WTC11 (cell line): ENCODE results near the gene IQSEC1. TPM values are rescaled to one million over a fixed set of nuclear protein-coding genes. Genes with fewer than 3 reads are reported as not detected.

Experiments
- ATAC-seq: fragments of 200-7000 bp; cut with Tn5 transposase; 2 replicates; pipeline ENCODE4 v1.10.0; 2021; ENCODE audit warnings: mild to moderate bottlenecking, moderate library complexity
- CTCF ChIA-PET: fragments of 300-600 bp; sonication (Branson Sonifier 250); formaldehyde crosslinking; loops from one replicate; lab custom pipeline; 2021; ENCODE audit warnings: antibody characterized with exemption; lab: Charles Lee
- POLR2A ChIA-PET: fragments of 350-600 bp; sonication (Branson Sonifier 250); formaldehyde crosslinking; loops from one replicate; lab custom pipeline; 2021; ENCODE audit warnings: antibody characterized with exemption; lab: Charles Lee
- DNase-seq: peaks from one replicate; pipeline ENCODE4 v3.0.0; 2021; ENCODE audit warnings: low spot score
- H3K27ac Mint-ChIP-seq: 2 replicates; pipeline ENCODE4 v1.8.0; 2021; ENCODE audit warnings: mixed read lengths
- H3K27me3 Mint-ChIP-seq: 2 replicates; pipeline ENCODE4 v1.8.0; 2021; ENCODE audit warnings: low read depth, mild to moderate bottlenecking, moderate library complexity, mixed read lengths
- H3K36me3 Mint-ChIP-seq: 2 replicates; pipeline ENCODE4 v1.8.0; 2021; ENCODE audit warnings: mixed read lengths
- H3K4me1 Mint-ChIP-seq: 2 replicates; pipeline ENCODE4 v1.8.0; 2022; ENCODE audit warnings: mixed read lengths
- H3K4me3 Mint-ChIP-seq: 2 replicates; pipeline ENCODE4 v1.8.0; 2021; ENCODE audit warnings: mild to moderate bottlenecking, moderate library complexity, mixed read lengths
- H3K9me3 Mint-ChIP-seq: 2 replicates; pipeline ENCODE4 v1.8.0; 2021; ENCODE audit warnings: mixed read lengths
- ATF1 ChIP-seq: sonication (generic); formaldehyde crosslinking; IDR thresholded peaks from 2 replicates; pipeline ENCODE4 v1.8.1; 2023; ENCODE audit warnings: mild to moderate bottlenecking, moderate library complexity, missing genetic modification reagents
- CREM ChIP-seq: sonication (generic); formaldehyde crosslinking; IDR thresholded peaks from 2 replicates; pipeline ENCODE4 v1.8.1; 2022; ENCODE audit warnings: mild to moderate bottlenecking, missing genetic modification reagents, moderate library complexity
- ESRRA ChIP-seq: sonication (generic); formaldehyde crosslinking; IDR thresholded peaks from 2 replicates; pipeline ENCODE4 v1.8.1; 2022; ENCODE audit warnings: mild to moderate bottlenecking, missing genetic modification reagents, borderline replicate concordance
- GRHL2 ChIP-seq: fragments of 250-450 bp; sonication (Bioruptor Pico); IDR thresholded peaks from 2 replicates; pipeline ENCODE4 v1.8.0; 2022; ENCODE audit warnings: mild to moderate bottlenecking, moderate library complexity; ENCODE audit not compliant: insufficient replicate concordance, severe bottlenecking
- GTF2I ChIP-seq: fragments of 250-450 bp; sonication (Bioruptor Pico); conservative IDR thresholded peaks from 2 replicates; pipeline ENCODE4 v1.4.0; 2021; ENCODE audit warnings: mild to moderate bottlenecking
- HMGA2 ChIP-seq: fragments of 250-450 bp; sonication (Bioruptor Pico); IDR thresholded peaks from 2 replicates; pipeline ENCODE4 v1.4.0; 2021; ENCODE audit warnings: mild to moderate bottlenecking, moderate library complexity
- JAZF1 ChIP-seq: fragments of 250-450 bp; sonication (Bioruptor Pico); IDR thresholded peaks from 2 replicates; pipeline ENCODE4 v1.9.0; 2021; ENCODE audit warnings: moderate library complexity, mild to moderate bottlenecking, inconsistent platforms
- MXD4 ChIP-seq: fragments of 250-450 bp; sonication (Bioruptor Pico); IDR thresholded peaks from 2 replicates; pipeline ENCODE4 v1.8.0; 2021; ENCODE audit warnings: mild to moderate bottlenecking, moderate library complexity, borderline replicate concordance
- OVOL2 ChIP-seq: fragments of 250-450 bp; sonication (Bioruptor Pico); IDR thresholded peaks from 2 replicates; pipeline ENCODE4 v1.9.0; 2021; ENCODE audit warnings: mild to moderate bottlenecking, borderline replicate concordance
- RELA ChIP-seq: sonication (generic); formaldehyde crosslinking; IDR thresholded peaks from 2 replicates; pipeline ENCODE4 v1.8.1; 2022; ENCODE audit warnings: missing genetic modification reagents, mild to moderate bottlenecking, borderline replicate concordance
- SMAD3 ChIP-seq: sonication (generic); formaldehyde crosslinking; IDR thresholded peaks from 2 replicates; pipeline ENCODE4 v1.8.0; 2022; ENCODE audit warnings: missing genetic modification reagents, mild to moderate bottlenecking, borderline replicate concordance
- ZNF263 ChIP-seq: sonication (generic); formaldehyde crosslinking; IDR thresholded peaks from 2 replicates; pipeline ENCODE4 v1.8.1; 2022; ENCODE audit warnings: low read depth, mild to moderate bottlenecking, moderate library complexity, missing genetic modification reagents
- total RNA-seq: library from RNA; stranded (reverse); gene quantifications from 3 replicates; pipeline ENCODE4 v1.2.3, GENCODE V29; 2021
- TF ChIP-seq, protein P1 (sequence below): sonication (generic); formaldehyde crosslinking; IDR thresholded peaks from 2 replicates; pipeline ENCODE4 v1.8.0; 2023; ENCODE audit warnings: missing genetic modification reagents
- TF ChIP-seq, protein P2 (sequence below): sonication (generic); formaldehyde crosslinking; IDR thresholded peaks from 2 replicates; pipeline ENCODE4 v1.8.1; 2022; ENCODE audit warnings: missing genetic modification reagents, borderline replicate concordance
- TF ChIP-seq, protein P3 (sequence below): sonication (generic); formaldehyde crosslinking; IDR thresholded peaks from 2 replicates; pipeline ENCODE4 v1.8.1; 2023; ENCODE audit warnings: mild to moderate bottlenecking, missing genetic modification reagents, moderate library complexity
- TF ChIP-seq, protein P4 (sequence below): fragments of 250-450 bp; sonication (Bioruptor Pico); IDR thresholded peaks from 2 replicates; pipeline ENCODE4 v1.9.0; 2021; ENCODE audit warnings: mild to moderate bottlenecking, borderline replicate concordance
- TF ChIP-seq, protein P5 (sequence below): sonication (generic); formaldehyde crosslinking; IDR thresholded peaks from 2 replicates; pipeline ENCODE4 v1.8.1; 2022; ENCODE audit warnings: low read depth, mild to moderate bottlenecking, moderate library complexity, missing genetic modification reagents, borderline replicate concordance
- TF ChIP-seq, protein P6 (sequence below): fragments of 250-450 bp; sonication (Bioruptor Pico); IDR thresholded peaks from 2 replicates; pipeline ENCODE4 v1.8.0; 2021; ENCODE audit warnings: mild to moderate bottlenecking

IQSEC1 gene
- total RNA-seq, 1 experiment from 2014 or later = 35.0 TPM

DNA sequence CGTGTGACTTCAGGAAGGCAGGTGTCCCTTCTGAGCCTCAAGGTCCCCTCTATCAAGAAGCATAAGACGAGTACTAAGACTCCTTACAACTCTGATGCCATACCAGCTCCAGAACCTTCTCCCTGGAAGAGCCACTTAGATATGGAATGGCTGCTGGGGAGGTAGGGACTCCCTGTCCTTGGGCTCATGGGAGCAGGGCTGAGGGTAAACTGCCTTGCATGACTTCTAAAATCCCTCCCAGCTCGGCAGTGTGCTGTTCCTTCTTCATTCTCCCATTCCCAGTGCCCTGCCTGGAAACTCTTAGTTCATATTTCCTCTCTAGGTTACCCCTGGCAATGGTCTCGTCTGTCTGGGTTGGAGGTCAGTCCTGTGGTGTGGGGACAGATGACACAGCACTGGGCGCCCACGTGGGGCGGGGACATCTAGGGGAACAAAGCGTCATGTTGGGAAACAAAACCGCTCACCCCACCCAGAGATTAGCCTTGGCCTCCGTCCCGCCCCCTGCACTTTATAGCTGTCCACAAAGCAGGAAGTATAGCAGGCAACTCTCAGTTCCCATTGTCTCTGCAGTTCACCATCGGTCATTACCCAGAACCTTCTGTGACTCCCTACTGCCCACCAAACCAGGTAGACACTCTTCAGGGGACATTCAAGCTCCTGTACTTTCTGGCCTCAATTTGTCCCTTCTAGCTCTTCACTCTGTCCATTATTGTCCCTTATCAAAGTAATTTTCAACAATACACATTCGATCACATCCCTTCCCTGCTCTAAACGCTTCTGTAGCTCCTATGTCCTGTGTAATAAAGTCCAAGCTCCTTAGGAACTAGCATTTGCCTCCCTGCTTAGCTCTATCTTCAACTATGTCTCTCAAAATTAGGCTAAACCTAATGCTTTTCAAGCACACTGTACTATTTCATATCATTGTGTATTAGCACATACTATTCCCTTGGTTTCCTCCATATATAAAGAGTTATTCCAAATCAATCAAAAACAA, 73.8 kb downstream of the IQSEC1 start:
- POLR2A ChIA-PET = no interaction called here
- CTCF ChIA-PET = interaction anchor here (0.5 to 2.1 kb wide), 2 partner anchors 31 to 92 kb away, joined by 3 to 6 read pairs; no protein-coding TSS in a partner anchor
- H3K36me3 Mint-ChIP-seq = no peaks in the 10 kb centered on the region
- H3K27me3 Mint-ChIP-seq = peaks cover 6% of the 10 kb centered on the region
- no peak for TF ChIP-seq ATF1 (CRISPR knock-in tag)
- no peak for TF ChIP-seq MXD4
- TF ChIP-seq, protein P1, sequence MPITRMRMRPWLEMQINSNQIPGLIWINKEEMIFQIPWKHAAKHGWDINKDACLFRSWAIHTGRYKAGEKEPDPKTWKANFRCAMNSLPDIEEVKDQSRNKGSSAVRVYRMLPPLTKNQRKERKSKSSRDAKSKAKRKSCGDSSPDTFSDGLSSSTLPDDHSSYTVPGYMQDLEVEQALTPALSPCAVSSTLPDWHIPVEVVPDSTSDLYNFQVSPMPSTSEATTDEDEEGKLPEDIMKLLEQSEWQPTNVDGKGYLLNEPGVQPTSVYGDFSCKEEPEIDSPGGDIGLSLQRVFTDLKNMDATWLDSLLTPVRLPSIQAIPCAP (CRISPR knock-in tag) = no peak
- no peak for TF ChIP-seq RELA (CRISPR knock-in tag)
- TF ChIP-seq, protein P2, sequence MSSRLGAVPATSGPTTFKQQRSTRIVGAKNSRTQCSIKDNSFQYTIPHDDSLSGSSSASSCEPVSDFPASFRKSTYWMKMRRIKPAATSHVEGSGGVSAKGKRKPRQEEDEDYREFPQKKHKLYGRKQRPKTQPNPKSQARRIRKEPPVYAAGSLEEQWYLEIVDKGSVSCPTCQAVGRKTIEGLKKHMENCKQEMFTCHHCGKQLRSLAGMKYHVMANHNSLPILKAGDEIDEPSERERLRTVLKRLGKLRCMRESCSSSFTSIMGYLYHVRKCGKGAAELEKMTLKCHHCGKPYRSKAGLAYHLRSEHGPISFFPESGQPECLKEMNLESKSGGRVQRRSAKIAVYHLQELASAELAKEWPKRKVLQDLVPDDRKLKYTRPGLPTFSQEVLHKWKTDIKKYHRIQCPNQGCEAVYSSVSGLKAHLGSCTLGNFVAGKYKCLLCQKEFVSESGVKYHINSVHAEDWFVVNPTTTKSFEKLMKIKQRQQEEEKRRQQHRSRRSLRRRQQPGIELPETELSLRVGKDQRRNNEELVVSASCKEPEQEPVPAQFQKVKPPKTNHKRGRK (CRISPR knock-in tag) = no peak
- no peak for TF ChIP-seq SMAD3 (CRISPR knock-in tag)
- TF ChIP-seq GTF2I (CRISPR knock-in tag) = no peak
- TF ChIP-seq GRHL2 (CRISPR knock-in tag) = no peak
- TF ChIP-seq, protein P3, sequence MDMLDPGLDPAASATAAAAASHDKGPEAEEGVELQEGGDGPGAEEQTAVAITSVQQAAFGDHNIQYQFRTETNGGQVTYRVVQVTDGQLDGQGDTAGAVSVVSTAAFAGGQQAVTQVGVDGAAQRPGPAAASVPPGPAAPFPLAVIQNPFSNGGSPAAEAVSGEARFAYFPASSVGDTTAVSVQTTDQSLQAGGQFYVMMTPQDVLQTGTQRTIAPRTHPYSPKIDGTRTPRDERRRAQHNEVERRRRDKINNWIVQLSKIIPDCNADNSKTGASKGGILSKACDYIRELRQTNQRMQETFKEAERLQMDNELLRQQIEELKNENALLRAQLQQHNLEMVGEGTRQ = no peak
- ATAC-seq = no peak
- DNase-seq = no peak
- no peak overlapping the region for H3K4me3 Mint-ChIP-seq
- peaks cover 5% of the 10 kb centered on the region for H3K9me3 Mint-ChIP-seq
- peaks cover 27% of the 10 kb centered on the region for H3K4me1 Mint-ChIP-seq
- no peak overlapping the region for H3K27ac Mint-ChIP-seq

DNA sequence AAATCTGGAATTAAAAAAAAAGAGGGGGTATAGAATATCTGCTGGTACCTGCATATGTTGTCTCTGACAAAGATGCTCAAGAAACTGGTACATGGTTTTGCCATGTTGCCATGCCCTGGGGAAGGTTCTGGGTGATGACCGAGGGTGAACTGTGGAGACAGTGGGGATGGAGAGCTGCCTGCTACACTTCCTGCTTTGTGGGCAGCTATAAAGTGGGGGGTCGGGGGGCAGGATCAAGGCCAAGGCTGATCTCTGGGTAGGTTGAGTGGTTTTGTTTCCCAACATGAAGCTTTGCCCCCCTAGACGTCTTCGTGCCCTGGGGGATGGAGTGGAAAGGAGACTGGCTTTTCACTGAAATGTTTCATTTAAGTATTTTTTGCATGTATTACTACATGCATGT, 74.6 kb downstream of the IQSEC1 start:
- POLR2A ChIA-PET = no interaction called here
- peaks cover 5% of the 10 kb centered on the region for H3K9me3 Mint-ChIP-seq
- H3K4me3 Mint-ChIP-seq = no peak overlapping the region
- ATAC-seq = no peak
- H3K4me1 Mint-ChIP-seq = peaks cover 19% of the 10 kb centered on the region
- CTCF ChIA-PET = interaction anchor here (1.1 to 2.1 kb wide), 2 partner anchors 93 to 97 kb away, joined by 4 to 6 read pairs; no protein-coding TSS in a partner anchor
- H3K27ac Mint-ChIP-seq = no peak overlapping the region
- DNase-seq = no peak
- H3K27me3 Mint-ChIP-seq = peaks cover 6% of the 10 kb centered on the region
- H3K36me3 Mint-ChIP-seq = no peaks in the 10 kb centered on the region
- TF ChIP-seq ESRRA (CRISPR knock-in tag) (no peak), ZNF263 (CRISPR knock-in tag) (no peak)

DNA sequence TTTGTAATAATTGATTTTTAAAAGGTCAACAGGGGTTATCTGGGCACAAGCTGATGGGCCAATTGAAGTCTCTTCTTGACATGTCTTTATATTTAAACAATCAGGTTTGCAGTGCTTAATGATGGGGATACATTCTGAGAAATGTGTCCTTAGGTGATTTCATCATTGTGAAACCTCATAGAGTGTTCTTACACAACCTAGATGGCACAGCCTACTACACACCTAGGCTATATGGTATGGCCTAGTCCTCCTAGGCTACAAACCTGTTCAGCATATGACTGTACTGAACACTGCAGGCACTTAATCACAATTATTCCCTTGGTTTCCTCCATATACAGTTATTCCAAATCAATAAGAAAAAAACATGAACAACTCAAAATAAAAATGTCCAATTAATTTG, 75.8 kb downstream of the IQSEC1 start:
- CTCF ChIA-PET = interaction anchor here (1.1 kb wide), 1 partner anchor 96 kb away, joined by 4 read pairs; no protein-coding TSS in a partner anchor
- no peak for DNase-seq
- POLR2A ChIA-PET = interaction anchor here (0.6 kb wide), 1 partner anchor 264 kb away, joined by 4 read pairs; no protein-coding TSS in a partner anchor
- no peak overlapping the region for H3K27ac Mint-ChIP-seq
- H3K4me1 Mint-ChIP-seq = peaks cover 17% of the 10 kb centered on the region
- no peak for ATAC-seq
- H3K9me3 Mint-ChIP-seq = peaks cover 5% of the 10 kb centered on the region
- peaks cover 9% of the 10 kb centered on the region for H3K27me3 Mint-ChIP-seq
- H3K36me3 Mint-ChIP-seq = no peaks in the 10 kb centered on the region
- H3K4me3 Mint-ChIP-seq = no peak overlapping the region
- TF ChIP-seq HMGA2 (CRISPR knock-in tag) (no peak), CREM (CRISPR knock-in tag) (no peak), RELA (CRISPR knock-in tag) (no peak), SMAD3 (CRISPR knock-in tag) (no peak), OVOL2 (CRISPR knock-in tag) (no peak), JAZF1 (CRISPR knock-in tag) (no peak)
- TF ChIP-seq, protein P4, sequence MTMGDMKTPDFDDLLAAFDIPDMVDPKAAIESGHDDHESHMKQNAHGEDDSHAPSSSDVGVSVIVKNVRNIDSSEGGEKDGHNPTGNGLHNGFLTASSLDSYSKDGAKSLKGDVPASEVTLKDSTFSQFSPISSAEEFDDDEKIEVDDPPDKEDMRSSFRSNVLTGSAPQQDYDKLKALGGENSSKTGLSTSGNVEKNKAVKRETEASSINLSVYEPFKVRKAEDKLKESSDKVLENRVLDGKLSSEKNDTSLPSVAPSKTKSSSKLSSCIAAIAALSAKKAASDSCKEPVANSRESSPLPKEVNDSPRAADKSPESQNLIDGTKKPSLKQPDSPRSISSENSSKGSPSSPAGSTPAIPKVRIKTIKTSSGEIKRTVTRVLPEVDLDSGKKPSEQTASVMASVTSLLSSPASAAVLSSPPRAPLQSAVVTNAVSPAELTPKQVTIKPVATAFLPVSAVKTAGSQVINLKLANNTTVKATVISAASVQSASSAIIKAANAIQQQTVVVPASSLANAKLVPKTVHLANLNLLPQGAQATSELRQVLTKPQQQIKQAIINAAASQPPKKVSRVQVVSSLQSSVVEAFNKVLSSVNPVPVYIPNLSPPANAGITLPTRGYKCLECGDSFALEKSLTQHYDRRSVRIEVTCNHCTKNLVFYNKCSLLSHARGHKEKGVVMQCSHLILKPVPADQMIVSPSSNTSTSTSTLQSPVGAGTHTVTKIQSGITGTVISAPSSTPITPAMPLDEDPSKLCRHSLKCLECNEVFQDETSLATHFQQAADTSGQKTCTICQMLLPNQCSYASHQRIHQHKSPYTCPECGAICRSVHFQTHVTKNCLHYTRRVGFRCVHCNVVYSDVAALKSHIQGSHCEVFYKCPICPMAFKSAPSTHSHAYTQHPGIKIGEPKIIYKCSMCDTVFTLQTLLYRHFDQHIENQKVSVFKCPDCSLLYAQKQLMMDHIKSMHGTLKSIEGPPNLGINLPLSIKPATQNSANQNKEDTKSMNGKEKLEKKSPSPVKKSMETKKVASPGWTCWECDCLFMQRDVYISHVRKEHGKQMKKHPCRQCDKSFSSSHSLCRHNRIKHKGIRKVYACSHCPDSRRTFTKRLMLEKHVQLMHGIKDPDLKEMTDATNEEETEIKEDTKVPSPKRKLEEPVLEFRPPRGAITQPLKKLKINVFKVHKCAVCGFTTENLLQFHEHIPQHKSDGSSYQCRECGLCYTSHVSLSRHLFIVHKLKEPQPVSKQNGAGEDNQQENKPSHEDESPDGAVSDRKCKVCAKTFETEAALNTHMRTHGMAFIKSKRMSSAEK (CRISPR knock-in tag) = no peak
- TF ChIP-seq, protein P5, sequence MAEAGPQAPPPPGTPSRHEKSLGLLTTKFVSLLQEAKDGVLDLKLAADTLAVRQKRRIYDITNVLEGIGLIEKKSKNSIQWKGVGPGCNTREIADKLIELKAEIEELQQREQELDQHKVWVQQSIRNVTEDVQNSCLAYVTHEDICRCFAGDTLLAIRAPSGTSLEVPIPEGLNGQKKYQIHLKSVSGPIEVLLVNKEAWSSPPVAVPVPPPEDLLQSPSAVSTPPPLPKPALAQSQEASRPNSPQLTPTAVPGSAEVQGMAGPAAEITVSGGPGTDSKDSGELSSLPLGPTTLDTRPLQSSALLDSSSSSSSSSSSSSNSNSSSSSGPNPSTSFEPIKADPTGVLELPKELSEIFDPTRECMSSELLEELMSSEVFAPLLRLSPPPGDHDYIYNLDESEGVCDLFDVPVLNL (CRISPR knock-in tag) = no peak
- TF ChIP-seq, protein P6, sequence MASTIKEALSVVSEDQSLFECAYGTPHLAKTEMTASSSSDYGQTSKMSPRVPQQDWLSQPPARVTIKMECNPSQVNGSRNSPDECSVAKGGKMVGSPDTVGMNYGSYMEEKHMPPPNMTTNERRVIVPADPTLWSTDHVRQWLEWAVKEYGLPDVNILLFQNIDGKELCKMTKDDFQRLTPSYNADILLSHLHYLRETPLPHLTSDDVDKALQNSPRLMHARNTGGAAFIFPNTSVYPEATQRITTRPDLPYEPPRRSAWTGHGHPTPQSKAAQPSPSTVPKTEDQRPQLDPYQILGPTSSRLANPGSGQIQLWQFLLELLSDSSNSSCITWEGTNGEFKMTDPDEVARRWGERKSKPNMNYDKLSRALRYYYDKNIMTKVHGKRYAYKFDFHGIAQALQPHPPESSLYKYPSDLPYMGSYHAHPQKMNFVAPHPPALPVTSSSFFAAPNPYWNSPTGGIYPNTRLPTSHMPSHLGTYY (CRISPR knock-in tag) = no peak
